SK-N-SH (cell line): Measurements from ENCODE around the gene TRAPPC13. TPM values are rescaled to one million over a fixed set of nuclear protein-coding genes. Genes with fewer than 3 reads are reported as not detected.

Experiments used
- CTCF ChIA-PET: fragments of 300-600, 350-600 bp; formaldehyde crosslinking; extraction: SDS; loops from one replicate; lab custom pipeline; 2021; lab: Yijun Ruan, JAX
- POLR2A ChIA-PET: fragments of 350-600 bp; sonication (Branson Sonifier 250); formaldehyde crosslinking; extraction: SDS; loops from one replicate; lab custom pipeline; 2020; ENCODE audit warnings: antibody characterized with exemption, inconsistent platforms; lab: Yijun Ruan, JAX
- DNase-seq: peaks from one replicate; pipeline ENCODE4 v3.0.0; 2012
- H2AFZ ChIP-seq: fragments of 200-600 bp; sonication (generic); 2 replicates; pipeline ENCODE4 v1.8.1; 2016; ENCODE audit warnings: antibody characterized with exemption, mild to moderate bottlenecking, low read depth
- H3F3A ChIP-seq: fragments of 200-600 bp; sonication (generic); replicated peaks from 2 replicates; pipeline ENCODE3; 2016; ENCODE audit warnings: antibody characterized with exemption, mild to moderate bottlenecking; ENCODE audit not compliant: insufficient read depth
- H3K27ac ChIP-seq, 2 experiments: fragments of 200-500 bp in 1 of 2; fragments of 200-600 bp in 1 of 2; sonication (Bioruptor generic) in 1 of 2; sonication (generic), shearing (Covaris generic) in 1 of 2; 2 replicates each; pipeline versions ENCODE4 v1.5.1 to v1.6.1; 2014 to 2016; ENCODE audit warnings: low read depth in 2 of 2, inconsistent platforms in 1 of 2, low read length in 1 of 2, mild to moderate bottlenecking in 1 of 2, mixed read lengths in 1 of 2
- H3K27me3 ChIP-seq: fragments of 200-600 bp; sonication (generic), shearing (Covaris generic); 2 replicates; pipeline ENCODE4 v1.6.1; 2016; ENCODE audit warnings: mixed run types; ENCODE audit not compliant: insufficient read depth
- H3K36me3 ChIP-seq, 2 experiments: fragments of 200-500 bp in 1 of 2; fragments of 200-600 bp in 1 of 2; sonication (Bioruptor generic) in 1 of 2; sonication (generic) in 1 of 2; replicated peaks in 1 of 2; 2 replicates each; pipeline versions ENCODE3 to v1.5.1; 2014 to 2016; ENCODE audit warnings: low read length in 1 of 2, mild to moderate bottlenecking in 1 of 2; ENCODE audit not compliant: insufficient read depth in 2 of 2, control insufficient read depth in 1 of 2
- H3K4me1 ChIP-seq, 2 experiments: fragments of 200-500 bp in 1 of 2; fragments of 200-600 bp in 1 of 2; sonication (Bioruptor generic) in 1 of 2; sonication (generic), shearing (Covaris generic) in 1 of 2; 2 replicates each; pipeline versions ENCODE4 v1.5.1 to v1.6.1; 2014 to 2016; ENCODE audit warnings: low read depth in 1 of 2, low read length in 1 of 2, mixed run types in 1 of 2; ENCODE audit not compliant: insufficient read depth in 2 of 2, control insufficient read depth in 1 of 2
- H3K4me2 ChIP-seq: fragments of 200-600 bp; sonication (generic), shearing (Covaris generic); 2 replicates; pipeline ENCODE4 v1.6.1; 2017; ENCODE audit warnings: mixed run types
- H3K4me3 ChIP-seq, 2 experiments: fragments of 200-500 bp in 1 of 2; fragments of 200-600 bp in 1 of 2; sonication (Bioruptor generic) in 1 of 2; sonication (generic), shearing (Covaris generic) in 1 of 2; 2 replicates each; pipeline versions ENCODE4 v1.5.1 to v1.8.1; 2014 to 2016; ENCODE audit warnings: low read depth in 2 of 2, inconsistent platforms in 1 of 2, low read length in 1 of 2, mild to moderate bottlenecking in 1 of 2, mixed read lengths in 1 of 2, moderate library complexity in 1 of 2
- H3K79me2 ChIP-seq: fragments of 200-600 bp; sonication (generic); 2 replicates; pipeline ENCODE4 v1.8.1; 2017; ENCODE audit warnings: mild to moderate bottlenecking; ENCODE audit not compliant: insufficient read depth
- H3K9ac ChIP-seq: fragments of 200-600 bp; sonication (generic); 2 replicates; pipeline ENCODE4 v1.6.1; 2017; ENCODE audit warnings: mixed run types
- H3K9me2 ChIP-seq: fragments of 200-600 bp; sonication (generic); 2 replicates; pipeline ENCODE4 v1.6.1; 2017; ENCODE audit warnings: mixed run types
- H3K9me3 ChIP-seq: fragments of 200-600 bp; sonication (generic); 2 replicates; pipeline ENCODE4 v1.6.1; 2017; ENCODE audit warnings: mixed run types, mild to moderate bottlenecking, moderate library complexity
- H4K20me1 ChIP-seq: fragments of 200-600 bp; sonication (generic); 2 replicates; pipeline ENCODE4 v1.6.1; 2017; ENCODE audit warnings: mild to moderate bottlenecking, mixed run types; ENCODE audit not compliant: insufficient read depth
- EZH2phosphoT487 ChIP-seq: fragments of 200-600 bp; sonication (generic); IDR thresholded peaks from 2 replicates; pipeline ENCODE4 v1.6.1; 2017; ENCODE audit warnings: low read depth, mixed run types, mild to moderate bottlenecking, antibody characterized with exemption, moderate library complexity, borderline replicate concordance
- FOSL2 ChIP-seq: IDR thresholded peaks from 2 replicates; pipeline ENCODE4 v1.4.0; 2012; ENCODE audit warnings: low read depth, mild to moderate bottlenecking, moderate library complexity, borderline replicate concordance
- GABPA ChIP-seq: IDR thresholded peaks from 2 replicates; pipeline ENCODE4 v1.4.0; 2012; ENCODE audit warnings: low read depth, mild to moderate bottlenecking
- MEF2A ChIP-seq: IDR thresholded peaks from 2 replicates; pipeline ENCODE4 v1.4.0; 2012; ENCODE audit warnings: low read depth, borderline replicate concordance
- MXI1 ChIP-seq: IDR thresholded peaks from 2 replicates; pipeline ENCODE4 v1.6.1; 2012; ENCODE audit warnings: mild to moderate bottlenecking, low read depth, low read length, improper control_type of control experiment
- NFIC ChIP-seq: IDR thresholded peaks from 2 replicates; pipeline ENCODE4 v1.4.0; 2012; ENCODE audit warnings: borderline replicate concordance
- NRF1 ChIP-seq: IDR thresholded peaks from 2 replicates; pipeline ENCODE4 v1.6.1; 2012; ENCODE audit warnings: low read depth, mild to moderate bottlenecking, low read length
- RFX5 ChIP-seq: IDR thresholded peaks from 2 replicates; pipeline ENCODE4 v1.6.1; 2012; ENCODE audit warnings: mild to moderate bottlenecking, improper control_type of control experiment, low read length
- RXRA ChIP-seq: IDR thresholded peaks from 2 replicates; pipeline ENCODE4 v1.4.0; 2012; ENCODE audit warnings: low read depth, mild to moderate bottlenecking, borderline replicate concordance
- WGBS: methylation state at CpG from one replicate; pipeline ENCODE4 v1.1.6; 2017; ENCODE audit warnings: low lambda C conversion rate; 5-methylcytosine and 5-hydroxymethylcytosine counted together
- polyA plus RNA-seq, 3 experiments: library from polyadenylated mRNA; depleted of rRNA; stranded (reverse); fragments of >200 nt; gene quantifications; 2 replicates each; pipeline ENCODE4 v1.2.3, GENCODE V29; 2012
- TF ChIP-seq, protein P1 (sequence below): IDR thresholded peaks from 2 replicates; pipeline ENCODE4 v1.6.1; 2012; ENCODE audit warnings: mild to moderate bottlenecking, low read depth, low read length, moderate library complexity
- TF ChIP-seq, protein P2 (sequence below): IDR thresholded peaks from 2 replicates; pipeline ENCODE4 v1.4.0; 2012; ENCODE audit warnings: low read depth, borderline replicate concordance
- TF ChIP-seq, protein P3 (sequence below): fragments of 150-350 bp; IDR thresholded peaks from 2 replicates; pipeline ENCODE4 v1.6.1; 2016; ENCODE audit warnings: mild to moderate bottlenecking, low read depth, low read length
- TF ChIP-seq, protein P4 (sequence below): IDR thresholded peaks from 2 replicates; pipeline ENCODE4 v1.4.0; 2012; ENCODE audit warnings: low read depth
- TF ChIP-seq, protein P5 (sequence below): fragments of 150-350 bp; IDR thresholded peaks from 2 replicates; pipeline ENCODE4 v1.6.1; 2017; ENCODE audit warnings: antibody characterized with exemption, low read length, low read depth, borderline replicate concordance
- TF ChIP-seq, protein P6 (sequence below): IDR thresholded peaks from 2 replicates; pipeline ENCODE4; 2012

The TRAPPC13 gene
- polyA plus RNA-seq, 1 of the 3 experiments (the other 2 are of a cell fraction), result 10.7 TPM

DNA sequence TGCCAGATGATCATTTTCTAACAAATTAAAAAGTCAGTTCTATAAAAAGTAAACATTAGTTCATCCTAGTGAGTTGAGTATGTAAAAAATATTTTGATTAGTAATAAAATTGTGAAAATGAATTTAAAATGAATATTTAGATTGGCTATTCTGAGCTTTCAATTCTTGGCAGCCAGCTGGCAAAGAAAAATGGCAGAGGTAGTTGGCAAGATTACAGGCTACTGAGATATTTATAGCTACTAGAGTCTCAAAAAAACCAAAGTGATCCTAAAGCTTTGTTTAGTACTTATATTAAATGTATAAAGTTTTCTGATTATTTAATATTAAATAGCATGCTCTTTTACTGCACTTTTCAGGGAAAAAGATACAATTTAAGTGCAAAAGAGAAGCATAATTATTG, 72.1 kb downstream of the TRAPPC13 start:
- no peaks in the 10 kb centered on the region for H4K20me1 ChIP-seq
- H3K9me2 ChIP-seq, result no peaks in the 10 kb centered on the region
- H3F3A ChIP-seq, result peaks cover 3% of the 10 kb centered on the region
- TF ChIP-seq EZH2phosphoT487, result no peak
- no peak for TF ChIP-seq GABPA
- 0 out of 2 replicates have a peak, but pooled peaks have one; percentile 27 for TF ChIP-seq MEF2A
- TF ChIP-seq, all 33 proteins: peak for 1
- DNase-seq, result no peak
- no peak overlapping the region for H2AFZ ChIP-seq
- CTCF ChIA-PET, result no interaction called here
- H3K79me2 ChIP-seq, result no peaks in the 10 kb centered on the region
- peaks cover 0 to 20% of the 10 kb centered on the region in 2 experiments for H3K36me3 ChIP-seq
- H3K4me2 ChIP-seq, result no peak overlapping the region
- peaks cover 0 to 7% of the 10 kb centered on the region in 2 experiments; a peak in 3 of 4 replicates for H3K4me1 ChIP-seq
- H3K4me3 ChIP-seq, result no peak overlapping the region
- H3K9ac ChIP-seq, result no peak overlapping the region
- POLR2A ChIA-PET, result no interaction called here
- H3K27me3 ChIP-seq, result no peaks in the 10 kb centered on the region
- no peaks in the 10 kb centered on the region for H3K9me3 ChIP-seq
- no peak overlapping the region for H3K27ac ChIP-seq

DNA sequence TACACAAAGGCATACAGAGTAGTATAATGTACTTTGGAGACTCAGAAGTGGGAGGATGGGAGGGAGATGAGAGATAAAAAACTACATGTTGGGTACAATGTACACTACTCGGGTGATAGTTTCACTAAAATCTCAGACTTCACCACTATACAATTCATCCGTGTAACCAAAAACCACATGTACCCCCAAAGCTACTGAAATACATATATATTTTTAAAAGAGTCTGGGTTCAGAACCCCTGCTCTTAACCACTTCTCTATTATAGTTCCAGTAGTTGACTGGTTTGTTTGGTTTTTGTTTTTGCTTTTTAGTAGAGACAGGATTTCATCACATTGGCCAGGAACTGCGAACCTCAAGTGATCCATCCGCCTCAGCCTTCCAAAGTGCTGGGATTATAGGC, 74.5 kb downstream of the TRAPPC13 start:
- Histone ChIP-seq H3K27me3 (no peaks in the 10 kb centered on the region), H2AFZ (no peak overlapping the region), H3K4me3 (no peak overlapping the region), H3K79me2 (no peaks in the 10 kb centered on the region), H3K36me3 (peaks cover 4 to 29% of the 10 kb centered on the region in 2 experiments), H3K4me1 (peaks cover 0 to 7% of the 10 kb centered on the region in 2 experiments; a peak in 3 of 4 replicates), H3K9me3 (no peaks in the 10 kb centered on the region), H4K20me1 (no peaks in the 10 kb centered on the region), H3F3A (peaks cover 7% of the 10 kb centered on the region), H3K9me2 (no peaks in the 10 kb centered on the region), H3K9ac (no peak overlapping the region), H3K4me2 (no peak overlapping the region), H3K27ac (no peak overlapping the region)
- DNase-seq, result no peak
- ChIA-PET CTCF (interaction anchor here (0.6 kb wide), 1 partner anchor 461 kb away, joined by 3 read pairs; no protein-coding TSS in a partner anchor), POLR2A (no interaction called here)
- TF ChIP-seq, protein P1, sequence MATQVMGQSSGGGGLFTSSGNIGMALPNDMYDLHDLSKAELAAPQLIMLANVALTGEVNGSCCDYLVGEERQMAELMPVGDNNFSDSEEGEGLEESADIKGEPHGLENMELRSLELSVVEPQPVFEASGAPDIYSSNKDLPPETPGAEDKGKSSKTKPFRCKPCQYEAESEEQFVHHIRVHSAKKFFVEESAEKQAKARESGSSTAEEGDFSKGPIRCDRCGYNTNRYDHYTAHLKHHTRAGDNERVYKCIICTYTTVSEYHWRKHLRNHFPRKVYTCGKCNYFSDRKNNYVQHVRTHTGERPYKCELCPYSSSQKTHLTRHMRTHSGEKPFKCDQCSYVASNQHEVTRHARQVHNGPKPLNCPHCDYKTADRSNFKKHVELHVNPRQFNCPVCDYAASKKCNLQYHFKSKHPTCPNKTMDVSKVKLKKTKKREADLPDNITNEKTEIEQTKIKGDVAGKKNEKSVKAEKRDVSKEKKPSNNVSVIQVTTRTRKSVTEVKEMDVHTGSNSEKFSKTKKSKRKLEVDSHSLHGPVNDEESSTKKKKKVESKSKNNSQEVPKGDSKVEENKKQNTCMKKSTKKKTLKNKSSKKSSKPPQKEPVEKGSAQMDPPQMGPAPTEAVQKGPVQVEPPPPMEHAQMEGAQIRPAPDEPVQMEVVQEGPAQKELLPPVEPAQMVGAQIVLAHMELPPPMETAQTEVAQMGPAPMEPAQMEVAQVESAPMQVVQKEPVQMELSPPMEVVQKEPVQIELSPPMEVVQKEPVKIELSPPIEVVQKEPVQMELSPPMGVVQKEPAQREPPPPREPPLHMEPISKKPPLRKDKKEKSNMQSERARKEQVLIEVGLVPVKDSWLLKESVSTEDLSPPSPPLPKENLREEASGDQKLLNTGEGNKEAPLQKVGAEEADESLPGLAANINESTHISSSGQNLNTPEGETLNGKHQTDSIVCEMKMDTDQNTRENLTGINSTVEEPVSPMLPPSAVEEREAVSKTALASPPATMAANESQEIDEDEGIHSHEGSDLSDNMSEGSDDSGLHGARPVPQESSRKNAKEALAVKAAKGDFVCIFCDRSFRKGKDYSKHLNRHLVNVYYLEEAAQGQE, result no peak
- TF ChIP-seq, protein P2, sequence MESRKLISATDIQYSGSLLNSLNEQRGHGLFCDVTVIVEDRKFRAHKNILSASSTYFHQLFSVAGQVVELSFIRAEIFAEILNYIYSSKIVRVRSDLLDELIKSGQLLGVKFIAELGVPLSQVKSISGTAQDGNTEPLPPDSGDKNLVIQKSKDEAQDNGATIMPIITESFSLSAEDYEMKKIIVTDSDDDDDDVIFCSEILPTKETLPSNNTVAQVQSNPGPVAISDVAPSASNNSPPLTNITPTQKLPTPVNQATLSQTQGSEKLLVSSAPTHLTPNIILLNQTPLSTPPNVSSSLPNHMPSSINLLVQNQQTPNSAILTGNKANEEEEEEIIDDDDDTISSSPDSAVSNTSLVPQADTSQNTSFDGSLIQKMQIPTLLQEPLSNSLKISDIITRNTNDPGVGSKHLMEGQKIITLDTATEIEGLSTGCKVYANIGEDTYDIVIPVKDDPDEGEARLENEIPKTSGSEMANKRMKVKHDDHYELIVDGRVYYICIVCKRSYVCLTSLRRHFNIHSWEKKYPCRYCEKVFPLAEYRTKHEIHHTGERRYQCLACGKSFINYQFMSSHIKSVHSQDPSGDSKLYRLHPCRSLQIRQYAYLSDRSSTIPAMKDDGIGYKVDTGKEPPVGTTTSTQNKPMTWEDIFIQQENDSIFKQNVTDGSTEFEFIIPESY, result no peak
- TF ChIP-seq, protein P3, sequence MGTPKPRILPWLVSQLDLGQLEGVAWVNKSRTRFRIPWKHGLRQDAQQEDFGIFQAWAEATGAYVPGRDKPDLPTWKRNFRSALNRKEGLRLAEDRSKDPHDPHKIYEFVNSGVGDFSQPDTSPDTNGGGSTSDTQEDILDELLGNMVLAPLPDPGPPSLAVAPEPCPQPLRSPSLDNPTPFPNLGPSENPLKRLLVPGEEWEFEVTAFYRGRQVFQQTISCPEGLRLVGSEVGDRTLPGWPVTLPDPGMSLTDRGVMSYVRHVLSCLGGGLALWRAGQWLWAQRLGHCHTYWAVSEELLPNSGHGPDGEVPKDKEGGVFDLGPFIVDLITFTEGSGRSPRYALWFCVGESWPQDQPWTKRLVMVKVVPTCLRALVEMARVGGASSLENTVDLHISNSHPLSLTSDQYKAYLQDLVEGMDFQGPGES, result no peak
- TF ChIP-seq RFX5 (no peak), RXRA (no peak), NFIC (no peak), NRF1 (no peak), MXI1 (no peak), FOSL2 (no peak), EZH2phosphoT487 (no peak)
- TF ChIP-seq, protein P4, sequence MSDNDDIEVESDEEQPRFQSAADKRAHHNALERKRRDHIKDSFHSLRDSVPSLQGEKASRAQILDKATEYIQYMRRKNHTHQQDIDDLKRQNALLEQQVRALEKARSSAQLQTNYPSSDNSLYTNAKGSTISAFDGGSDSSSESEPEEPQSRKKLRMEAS, result no peak
- TF ChIP-seq, protein P5, sequence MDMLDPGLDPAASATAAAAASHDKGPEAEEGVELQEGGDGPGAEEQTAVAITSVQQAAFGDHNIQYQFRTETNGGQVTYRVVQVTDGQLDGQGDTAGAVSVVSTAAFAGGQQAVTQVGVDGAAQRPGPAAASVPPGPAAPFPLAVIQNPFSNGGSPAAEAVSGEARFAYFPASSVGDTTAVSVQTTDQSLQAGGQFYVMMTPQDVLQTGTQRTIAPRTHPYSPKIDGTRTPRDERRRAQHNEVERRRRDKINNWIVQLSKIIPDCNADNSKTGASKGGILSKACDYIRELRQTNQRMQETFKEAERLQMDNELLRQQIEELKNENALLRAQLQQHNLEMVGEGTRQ, result no peak
- TF ChIP-seq, protein P6, sequence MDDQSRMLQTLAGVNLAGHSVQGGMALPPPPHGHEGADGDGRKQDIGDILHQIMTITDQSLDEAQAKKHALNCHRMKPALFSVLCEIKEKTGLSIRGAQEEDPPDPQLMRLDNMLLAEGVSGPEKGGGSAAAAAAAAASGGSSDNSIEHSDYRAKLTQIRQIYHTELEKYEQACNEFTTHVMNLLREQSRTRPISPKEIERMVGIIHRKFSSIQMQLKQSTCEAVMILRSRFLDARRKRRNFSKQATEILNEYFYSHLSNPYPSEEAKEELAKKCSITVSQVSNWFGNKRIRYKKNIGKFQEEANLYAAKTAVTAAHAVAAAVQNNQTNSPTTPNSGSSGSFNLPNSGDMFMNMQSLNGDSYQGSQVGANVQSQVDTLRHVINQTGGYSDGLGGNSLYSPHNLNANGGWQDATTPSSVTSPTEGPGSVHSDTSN, result no peak
- 97% methylated on average over 4 of the region's 4 CpGs for WGBS
